COLO829 (cell line): Measurements from ENCODE around the gene TADA2B.

Experiments used
- DNase-seq: peaks from one replicate; pipeline ENCODE4 v3.0.0; 2012; ENCODE audit warnings: low spot score

TADA2B gene

GRCh38 chr4:7018281-7018680 is 24.9 kb upstream of the TADA2B start:
- DNase-seq, result no peak

GRCh38 chr4:7019367-7019766 is 23.8 kb upstream of the TADA2B start:
- DNase-seq, result no peak

DNA sequence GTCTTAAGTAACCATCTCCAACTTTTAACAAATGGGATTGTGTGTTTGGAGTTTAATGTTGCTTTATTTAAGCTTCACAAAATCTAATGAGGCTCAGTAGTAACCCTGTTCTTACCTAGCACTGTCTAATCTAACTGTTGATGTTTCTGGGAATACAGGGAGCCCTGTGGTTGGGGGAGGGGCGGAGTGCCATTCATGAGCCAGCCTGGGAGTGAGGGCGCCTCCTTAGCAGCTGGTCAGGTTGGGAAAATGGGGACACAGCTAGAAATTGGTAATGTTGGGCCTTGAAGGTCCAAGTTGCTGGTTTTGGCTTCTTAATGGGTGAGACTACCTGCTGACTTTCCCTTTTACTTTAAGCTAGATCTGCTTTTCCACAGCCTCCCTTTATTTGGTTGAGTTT is 22.9 kb upstream of the TADA2B start:
- DNase-seq, result no peak

GRCh38 chr4:7020856-7021255 is 22.3 kb upstream of the TADA2B start:
- DNase-seq, result no peak

- DNase-seq, result no peak
Measured at GRCh38 chr4:7021355-7021754, 21.8 kb upstream of the TADA2B start.

- no peak for DNase-seq
Measured at GRCh38 chr4:7021930-7022664, 21.1 kb upstream of the TADA2B start.

DNA sequence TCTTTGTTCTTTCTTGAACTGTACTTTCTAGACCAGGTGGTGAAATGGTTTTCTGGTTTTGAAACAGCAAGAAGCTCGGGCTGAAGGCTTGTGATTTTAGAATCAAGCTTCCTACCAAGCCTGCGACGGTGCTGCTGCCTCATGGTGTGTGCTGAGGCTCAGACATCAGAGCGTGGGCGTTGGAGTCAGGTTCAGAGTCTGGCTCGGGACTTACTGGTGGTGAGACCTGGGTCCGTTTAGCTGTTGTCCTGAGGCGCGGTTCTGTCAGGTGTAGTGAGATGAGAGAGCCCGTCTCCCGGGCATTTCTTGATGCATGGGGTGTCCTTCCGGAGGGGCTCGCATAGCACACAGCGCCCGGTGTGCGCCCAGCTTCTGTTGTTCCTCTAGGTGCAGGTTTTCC is 19.7 kb upstream of the TADA2B start:
- DNase-seq, result no peak

- DNase-seq, result no peak
Measured at GRCh38 chr4:7023901-7024300, 19.3 kb upstream of the TADA2B start.

DNA sequence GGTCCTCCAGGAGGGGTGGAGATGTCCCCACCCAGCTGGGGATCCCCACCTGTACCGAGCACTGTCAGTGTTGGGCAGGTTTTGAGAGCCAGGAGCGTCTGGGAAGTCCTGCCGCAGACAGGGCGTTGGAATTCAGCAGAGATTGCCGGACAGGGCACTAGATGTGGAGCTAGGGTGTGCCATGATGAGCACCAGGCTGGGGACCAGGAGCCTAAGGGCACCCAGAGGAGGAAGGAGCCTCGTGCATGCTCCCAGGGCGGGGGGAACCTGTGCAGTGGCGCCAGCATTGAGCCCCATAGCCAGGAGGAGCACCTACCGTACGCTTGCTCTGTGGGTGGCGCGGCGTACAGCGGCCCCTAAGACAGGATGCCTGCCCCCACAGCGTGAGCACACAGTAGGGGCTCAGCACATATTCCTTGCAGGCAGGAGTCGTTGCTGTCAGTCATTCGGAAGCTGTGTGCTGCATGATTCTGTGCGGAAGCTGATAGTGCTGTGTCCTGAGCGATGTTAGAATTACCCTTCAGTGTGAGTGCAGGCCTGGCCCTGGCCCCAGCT is 18.8 kb upstream of the TADA2B start:
- no peak for DNase-seq

GRCh38 chr4:7025040-7025602 is 18.1 kb upstream of the TADA2B start:
- no peak for DNase-seq

GRCh38 chr4:7026107-7026506 is 17.1 kb upstream of the TADA2B start:
- no peak for DNase-seq

DNA sequence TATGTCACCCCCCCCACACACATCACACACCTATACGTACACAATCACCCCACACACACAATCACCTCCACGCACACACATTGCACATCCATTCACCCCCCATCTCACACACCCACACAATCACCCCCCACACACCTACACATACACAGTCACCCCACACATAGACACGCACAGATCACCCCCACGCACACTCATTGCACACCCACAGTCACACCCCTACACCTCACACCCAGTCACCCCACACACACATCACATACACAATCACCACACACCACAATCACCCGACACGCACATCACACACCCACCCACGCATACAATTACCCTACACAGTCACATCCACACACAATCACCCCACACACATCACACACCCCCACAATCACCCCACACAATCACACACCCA is 15.9 kb upstream of the TADA2B start:
- no peak for DNase-seq

DNA sequence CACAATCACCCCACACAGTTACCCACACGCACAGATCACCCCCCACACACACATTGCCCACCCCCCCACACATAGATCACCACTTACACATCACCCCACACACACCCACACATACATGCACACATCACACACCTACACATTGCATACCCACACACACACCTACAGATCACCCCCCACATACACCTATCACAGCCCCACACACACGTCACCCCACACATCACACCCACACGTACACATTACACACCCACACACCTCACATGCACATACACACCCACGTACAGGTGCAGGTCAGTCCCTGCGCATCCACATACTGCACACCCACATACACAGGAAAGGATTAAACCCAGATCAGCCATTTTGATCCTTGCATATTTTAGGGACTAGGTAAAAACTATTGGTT is 15.3 kb upstream of the TADA2B start:
- DNase-seq, result no peak

- no peak for DNase-seq
Measured at GRCh38 chr4:7029212-7029611, 14.0 kb upstream of the TADA2B start.

- no peak for DNase-seq
Measured at GRCh38 chr4:7029921-7030320, 13.3 kb upstream of the TADA2B start.

DNA sequence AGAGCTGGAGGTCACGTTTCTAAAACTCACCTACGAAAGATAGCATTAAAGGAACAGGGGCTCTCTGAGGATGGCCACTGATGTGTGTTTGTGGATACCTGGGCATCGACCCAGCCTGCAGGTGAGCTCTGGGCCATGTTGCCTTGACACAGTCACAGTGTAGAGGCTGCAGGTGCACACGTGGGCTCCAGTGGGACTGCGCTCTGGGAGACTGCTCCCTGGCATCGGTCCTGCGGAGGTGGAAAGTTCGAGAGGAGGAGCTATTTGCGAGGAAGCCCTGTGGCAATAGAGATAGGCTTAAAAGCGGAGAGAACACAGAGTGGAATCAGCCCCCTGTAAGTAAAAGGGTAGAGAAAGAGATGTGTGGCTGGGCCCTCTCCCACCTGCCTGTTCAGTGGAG is 12.3 kb upstream of the TADA2B start:
- DNase-seq, result no peak

- no peak for DNase-seq
Measured at GRCh38 chr4:7031558-7032449, 11.4 kb upstream of the TADA2B start.

- no peak for DNase-seq
Measured at GRCh38 chr4:7032596-7032995, 10.6 kb upstream of the TADA2B start.

GRCh38 chr4:7034262-7035081 is 8.7 kb upstream of the TADA2B start:
- DNase-seq, result no peak

- no peak for DNase-seq
Measured at GRCh38 chr4:7037425-7037824, 5.7 kb upstream of the TADA2B start.

- DNase-seq, result no peak
Measured at GRCh38 chr4:7040765-7041164, 2.4 kb upstream of the TADA2B start.

DNA sequence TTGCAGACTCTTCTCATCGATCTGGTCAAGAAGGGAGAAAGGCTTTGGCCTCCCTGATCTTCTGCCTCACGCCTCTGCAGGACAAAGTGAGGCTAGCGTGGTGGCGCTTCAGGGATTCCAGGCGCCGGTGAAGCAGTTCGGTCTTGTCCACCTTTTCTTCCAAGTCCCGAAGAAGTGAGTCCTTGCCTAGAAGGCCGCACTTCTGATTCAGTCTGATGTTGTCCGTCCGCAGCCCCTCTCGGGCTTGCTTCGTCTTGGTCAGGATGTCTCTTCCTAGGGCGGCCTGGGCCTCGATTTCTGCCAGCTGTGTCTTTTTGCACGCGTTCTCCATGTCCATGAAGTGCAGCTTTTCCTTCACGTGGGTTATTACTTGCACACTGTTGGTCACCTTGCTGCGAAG is 1.9 kb upstream of the TADA2B start:
- no peak for DNase-seq
